ENCODE data around the gene OR51L1. TPM values are rescaled to one million over a fixed set of nuclear protein-coding genes. Genes with fewer than 3 reads are reported as not detected.

The OR51L1 gene
- total RNA-seq, 1 experiment from 2014 or later: not detected

- Histone ChIP-seq H4K20me1 (ENCODE audit: insufficient read depth, low read depth, low read length) (no peaks in the 10 kb centered on the region), H3K36me3 (ENCODE audit: insufficient read depth, low read length) (no peaks in the 10 kb centered on the region), H2AFZ (ENCODE audit: low read length) (no peak overlapping the region), H3K27me3 (ENCODE audit: low read length) (no peaks in the 10 kb centered on the region), H3K9me3 (ENCODE audit: low read length) (no peaks in the 10 kb centered on the region), H3K4me2 (ENCODE audit: low read depth, low read length, poor library complexity, severe bottlenecking) (no peak overlapping the region), H3K9me2 (replicated peaks; ENCODE audit: insufficient read depth, low read length) (no peaks in the 10 kb centered on the region), H3K4me1 (ENCODE audit: low read length) (no peaks in the 10 kb centered on the region), H3K9ac (ENCODE audit: low read length) (no peak overlapping the region), H3K79me2 (ENCODE audit: low read length) (no peaks in the 10 kb centered on the region), H3K27ac (ENCODE audit: low read length) (no peak overlapping the region), H3K4me3 (ENCODE audit: low read length) (no peak overlapping the region)
- DNase-seq: no peak
These were observed 12.0 kb upstream of the OR51L1 start for GRCh38 chr11:4982678-4983077.

GRCh38 chr11:4983841-4984240 is 10.8 kb upstream of the OR51L1 start:
- Histone ChIP-seq H3K27me3 (ENCODE audit: low read length) (no peaks in the 10 kb centered on the region), H3K36me3 (ENCODE audit: insufficient read depth, low read length) (no peaks in the 10 kb centered on the region), H3K27ac (ENCODE audit: low read length) (no peak overlapping the region), H3K9me3 (ENCODE audit: low read length) (no peaks in the 10 kb centered on the region), H3K4me2 (ENCODE audit: low read depth, low read length, poor library complexity, severe bottlenecking) (no peak overlapping the region), H2AFZ (ENCODE audit: low read length) (no peak overlapping the region), H3K9ac (ENCODE audit: low read length) (no peak overlapping the region), H3K4me3 (ENCODE audit: low read length) (no peak overlapping the region), H3K79me2 (ENCODE audit: low read length) (no peaks in the 10 kb centered on the region), H3K4me1 (ENCODE audit: low read length) (no peaks in the 10 kb centered on the region), H4K20me1 (ENCODE audit: insufficient read depth, low read depth, low read length) (no peaks in the 10 kb centered on the region), H3K9me2 (replicated peaks; ENCODE audit: insufficient read depth, low read length) (no peaks in the 10 kb centered on the region)
- no peak for DNase-seq

DNA sequence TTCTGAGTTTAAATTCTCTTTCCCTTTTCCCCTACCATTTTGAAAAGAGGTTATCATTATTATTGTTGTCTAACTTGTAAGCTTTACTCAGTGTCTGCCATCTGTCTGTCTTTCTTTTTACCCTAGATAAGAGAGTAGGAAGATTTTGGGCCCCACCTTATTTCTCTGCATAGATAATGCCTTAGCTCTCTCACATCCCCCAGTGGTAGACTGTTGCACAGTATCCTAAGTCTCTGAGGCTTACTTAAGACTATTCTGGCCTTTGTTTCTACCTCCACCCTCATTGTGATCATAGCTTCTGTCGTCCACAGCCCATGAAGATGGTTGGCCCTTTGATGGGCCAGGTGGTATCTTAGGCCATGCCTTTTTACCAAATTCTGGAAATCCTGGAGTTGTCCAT is 3.6 kb upstream of the OR51L1 start:
- no peak overlapping the region for H3K4me3 ChIP-seq (ENCODE audit: low read length)
- H3K4me1 ChIP-seq (ENCODE audit: low read length): no peaks in the 10 kb centered on the region
- no peaks in the 10 kb centered on the region for H4K20me1 ChIP-seq (ENCODE audit: insufficient read depth, low read depth, low read length)
- no peak overlapping the region for H3K27ac ChIP-seq (ENCODE audit: low read length)
- H3K9me2 ChIP-seq (replicated peaks; ENCODE audit: insufficient read depth, low read length): no peaks in the 10 kb centered on the region
- no peak overlapping the region for H3K4me2 ChIP-seq (ENCODE audit: low read depth, low read length, poor library complexity, severe bottlenecking)
- no peak overlapping the region for H3K9ac ChIP-seq (ENCODE audit: low read length)
- H3K9me3 ChIP-seq (ENCODE audit: low read length): no peaks in the 10 kb centered on the region
- no peaks in the 10 kb centered on the region for H3K79me2 ChIP-seq (ENCODE audit: low read length)
- peak; percentile 65 for DNase-seq
- H2AFZ ChIP-seq (ENCODE audit: low read length): no peak overlapping the region
- H3K36me3 ChIP-seq (ENCODE audit: insufficient read depth, low read length): no peaks in the 10 kb centered on the region
- H3K27me3 ChIP-seq (ENCODE audit: low read length): no peaks in the 10 kb centered on the region

DNA sequence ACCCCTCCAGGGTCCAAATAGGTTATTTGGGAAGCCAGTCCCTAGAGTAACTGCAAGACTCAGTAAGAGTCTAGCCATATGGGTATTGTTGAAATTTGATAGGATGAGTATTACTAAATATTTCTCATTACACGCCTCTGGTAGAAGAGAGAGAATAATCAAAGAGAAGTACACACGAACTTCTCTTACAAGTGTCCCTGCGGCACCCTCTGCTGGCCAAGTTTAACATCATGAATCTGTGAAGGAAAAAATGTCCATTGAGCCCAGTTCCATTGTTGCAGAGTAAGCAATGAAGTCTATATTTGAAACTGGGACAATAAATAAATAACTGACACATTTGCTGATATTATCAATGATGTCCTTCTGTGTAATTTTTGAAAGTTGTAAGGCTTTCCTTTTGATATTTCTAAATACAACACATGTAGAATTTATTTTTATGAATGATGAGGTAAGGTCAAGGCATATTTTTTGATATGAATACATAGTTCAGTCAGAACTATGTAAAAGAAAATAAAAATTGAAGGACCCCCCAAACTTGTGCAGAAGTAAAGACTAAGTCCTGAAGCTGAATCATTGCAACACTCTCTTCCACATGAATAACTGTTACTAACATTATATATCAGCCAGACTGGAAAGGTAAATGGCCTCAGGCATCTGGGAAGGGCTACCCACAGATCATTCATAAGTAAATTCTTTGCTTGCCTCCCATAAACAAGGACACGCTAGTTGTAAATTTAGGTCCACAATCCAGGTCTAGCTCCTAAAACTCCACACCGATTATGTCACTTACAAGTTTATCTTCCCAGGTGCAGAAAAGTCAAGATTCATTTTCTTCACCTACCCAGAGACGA is 10.0 kb downstream of the OR51L1 start:
- no peak overlapping the region for H3K27ac ChIP-seq (ENCODE audit: low read length)
- H3K27me3 ChIP-seq (ENCODE audit: low read length): no peaks in the 10 kb centered on the region
- H3K4me3 ChIP-seq (ENCODE audit: low read length): no peak overlapping the region
- no peaks in the 10 kb centered on the region for H3K9me2 ChIP-seq (replicated peaks; ENCODE audit: insufficient read depth, low read length)
- H3K79me2 ChIP-seq (ENCODE audit: low read length): no peaks in the 10 kb centered on the region
- H3K4me2 ChIP-seq (ENCODE audit: low read depth, low read length, poor library complexity, severe bottlenecking): no peak overlapping the region
- H3K9ac ChIP-seq (ENCODE audit: low read length): no peak overlapping the region
- DNase-seq: peak; percentile 82
- no peak overlapping the region for H2AFZ ChIP-seq (ENCODE audit: low read length)
- H3K4me1 ChIP-seq (ENCODE audit: low read length): no peaks in the 10 kb centered on the region
- H4K20me1 ChIP-seq (ENCODE audit: insufficient read depth, low read depth, low read length): no peaks in the 10 kb centered on the region
- H3K9me3 ChIP-seq (ENCODE audit: low read length): no peaks in the 10 kb centered on the region
- no peaks in the 10 kb centered on the region for H3K36me3 ChIP-seq (ENCODE audit: insufficient read depth, low read length)

DNA sequence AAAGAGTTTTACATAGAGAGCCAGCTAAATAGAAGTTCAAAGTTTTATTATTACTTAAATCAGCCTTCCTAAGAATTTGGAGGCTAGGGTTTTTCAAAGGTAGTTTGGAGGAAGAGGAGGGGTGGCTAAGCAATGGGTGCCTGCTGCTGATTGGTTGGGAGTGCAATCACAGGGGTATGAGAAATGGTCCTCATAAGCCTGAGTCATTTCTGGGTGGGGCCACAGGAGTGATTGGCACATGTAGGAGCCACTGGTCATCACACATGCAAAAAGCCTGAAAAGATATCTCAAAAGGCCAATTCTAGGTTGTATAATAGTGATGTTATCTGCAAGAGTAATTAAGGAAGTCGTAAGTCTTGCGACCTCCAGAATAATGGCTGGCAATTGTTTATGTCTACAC is 12.9 kb downstream of the OR51L1 start:
- no peak for DNase-seq
- H3K4me1 ChIP-seq (ENCODE audit: low read length): no peaks in the 10 kb centered on the region
- H3K4me3 ChIP-seq (ENCODE audit: low read length): no peak overlapping the region
- no peaks in the 10 kb centered on the region for H3K36me3 ChIP-seq (ENCODE audit: insufficient read depth, low read length)
- H3K9me2 ChIP-seq (replicated peaks; ENCODE audit: insufficient read depth, low read length): no peaks in the 10 kb centered on the region
- H3K27me3 ChIP-seq (ENCODE audit: low read length): no peaks in the 10 kb centered on the region
- no peak overlapping the region for H3K9ac ChIP-seq (ENCODE audit: low read length)
- H3K9me3 ChIP-seq (ENCODE audit: low read length): no peaks in the 10 kb centered on the region
- H3K4me2 ChIP-seq (ENCODE audit: low read depth, low read length, poor library complexity, severe bottlenecking): no peak overlapping the region
- H3K79me2 ChIP-seq (ENCODE audit: low read length): no peaks in the 10 kb centered on the region
- no peaks in the 10 kb centered on the region for H4K20me1 ChIP-seq (ENCODE audit: insufficient read depth, low read depth, low read length)
- H3K27ac ChIP-seq (ENCODE audit: low read length): no peak overlapping the region
- no peak overlapping the region for H2AFZ ChIP-seq (ENCODE audit: low read length)

DNA sequence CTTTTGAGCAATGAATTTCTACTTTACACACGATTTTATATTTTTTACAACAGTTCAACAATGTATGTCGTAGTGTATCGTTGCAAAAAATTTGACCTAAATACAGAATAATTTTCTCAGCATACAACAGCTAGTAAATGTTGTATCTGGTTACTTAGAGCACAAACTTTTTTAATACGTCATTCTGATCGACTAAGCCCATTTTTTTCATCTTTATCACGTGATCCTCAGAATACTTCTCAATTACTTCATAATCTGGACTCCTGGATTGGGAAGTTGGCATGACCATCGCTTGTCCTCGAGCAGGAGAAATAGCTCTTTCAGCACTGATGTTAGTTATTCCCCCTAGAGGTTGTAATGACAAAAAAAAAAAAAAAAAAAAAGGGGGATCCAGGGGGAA is 16.6 kb downstream of the OR51L1 start:
- Histone ChIP-seq H3K4me3 (ENCODE audit: low read length) (no peak overlapping the region), H3K4me1 (ENCODE audit: low read length) (no peaks in the 10 kb centered on the region), H2AFZ (ENCODE audit: low read length) (no peak overlapping the region), H4K20me1 (ENCODE audit: insufficient read depth, low read depth, low read length) (no peaks in the 10 kb centered on the region), H3K4me2 (ENCODE audit: low read depth, low read length, poor library complexity, severe bottlenecking) (no peak overlapping the region), H3K27me3 (ENCODE audit: low read length) (no peaks in the 10 kb centered on the region; the same call in 1 of the 2 replicates), H3K79me2 (ENCODE audit: low read length) (no peaks in the 10 kb centered on the region), H3K36me3 (ENCODE audit: insufficient read depth, low read length) (no peaks in the 10 kb centered on the region), H3K27ac (ENCODE audit: low read length) (no peak overlapping the region), H3K9ac (ENCODE audit: low read length) (no peak overlapping the region), H3K9me2 (replicated peaks; ENCODE audit: insufficient read depth, low read length) (no peaks in the 10 kb centered on the region), H3K9me3 (ENCODE audit: low read length) (no peaks in the 10 kb centered on the region)
- no peak for DNase-seq

DNA sequence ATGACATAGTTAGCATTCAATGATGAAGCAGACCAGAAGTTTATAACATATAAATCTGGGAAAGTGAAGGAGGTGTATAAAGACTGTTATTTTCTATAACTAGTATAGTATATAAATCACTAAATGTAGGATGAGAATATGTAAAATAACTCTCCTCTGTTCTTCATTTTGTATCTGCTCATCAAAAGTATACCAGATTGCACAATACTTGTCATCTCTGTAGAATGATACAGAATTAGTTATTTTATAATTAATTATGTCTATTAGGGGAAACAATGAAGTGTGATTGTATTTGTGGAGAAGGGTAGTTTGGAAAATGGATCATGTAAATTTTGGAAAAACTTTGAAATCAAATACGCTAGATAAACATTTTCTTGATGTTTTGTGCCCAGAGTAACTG is 18.4 kb downstream of the OR51L1 start:
- no peaks in the 10 kb centered on the region for H3K36me3 ChIP-seq (ENCODE audit: insufficient read depth, low read length)
- H3K9me3 ChIP-seq (ENCODE audit: low read length): no peaks in the 10 kb centered on the region
- H3K4me3 ChIP-seq (ENCODE audit: low read length): no peak overlapping the region
- no peaks in the 10 kb centered on the region; the same call in 1 of the 2 replicates for H3K27me3 ChIP-seq (ENCODE audit: low read length)
- no peak overlapping the region for H3K27ac ChIP-seq (ENCODE audit: low read length)
- no peaks in the 10 kb centered on the region for H3K79me2 ChIP-seq (ENCODE audit: low read length)
- no peaks in the 10 kb centered on the region for H3K9me2 ChIP-seq (replicated peaks; ENCODE audit: insufficient read depth, low read length)
- H3K4me1 ChIP-seq (ENCODE audit: low read length): no peaks in the 10 kb centered on the region
- DNase-seq: no peak
- H3K4me2 ChIP-seq (ENCODE audit: low read depth, low read length, poor library complexity, severe bottlenecking): no peak overlapping the region
- H2AFZ ChIP-seq (ENCODE audit: low read length): no peak overlapping the region
- no peaks in the 10 kb centered on the region for H4K20me1 ChIP-seq (ENCODE audit: insufficient read depth, low read depth, low read length)
- no peak overlapping the region for H3K9ac ChIP-seq (ENCODE audit: low read length)

DNA sequence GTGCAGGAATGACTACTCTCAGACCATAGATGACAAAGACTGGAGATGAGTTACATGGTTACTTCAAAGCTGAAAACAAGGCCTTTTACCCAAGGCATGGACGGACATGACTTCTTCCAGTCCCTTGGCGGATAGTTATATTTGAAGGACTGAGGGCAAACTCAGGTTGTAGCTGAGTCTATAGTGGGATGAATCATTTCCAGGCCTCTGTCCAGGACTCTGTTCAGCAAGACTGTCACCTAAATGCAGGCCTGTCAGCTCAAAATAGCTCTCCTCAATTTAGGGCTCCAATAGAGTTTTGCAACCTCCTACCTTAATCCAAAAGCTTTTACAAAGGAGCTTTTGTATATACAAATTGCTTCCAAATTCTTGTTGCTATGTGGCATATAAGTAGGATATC is 27.3 kb downstream of the OR51L1 start:
- no peak overlapping the region for H3K27ac ChIP-seq (ENCODE audit: low read length)
- no peaks in the 10 kb centered on the region; the same call in 1 of the 2 replicates for H3K9me2 ChIP-seq (replicated peaks; ENCODE audit: insufficient read depth, low read length)
- H3K9ac ChIP-seq (ENCODE audit: low read length): no peak overlapping the region
- H2AFZ ChIP-seq (ENCODE audit: low read length): no peak overlapping the region
- no peaks in the 10 kb centered on the region for H3K79me2 ChIP-seq (ENCODE audit: low read length)
- H3K9me3 ChIP-seq (ENCODE audit: low read length): peaks cover 18% of the 10 kb centered on the region
- H3K4me2 ChIP-seq (ENCODE audit: low read depth, low read length, poor library complexity, severe bottlenecking): no peak overlapping the region
- H3K36me3 ChIP-seq (ENCODE audit: insufficient read depth, low read length): no peaks in the 10 kb centered on the region
- no peak overlapping the region for H3K4me3 ChIP-seq (ENCODE audit: low read length)
- DNase-seq: no peak
- H4K20me1 ChIP-seq (ENCODE audit: insufficient read depth, low read depth, low read length): no peaks in the 10 kb centered on the region
- no peaks in the 10 kb centered on the region for H3K4me1 ChIP-seq (ENCODE audit: low read length)
- H3K27me3 ChIP-seq (ENCODE audit: low read length): no peaks in the 10 kb centered on the region

Data from Karpas-422 (cell line).